ENCODE data around the gene CMSS1. TPM values are rescaled to one million over a fixed set of nuclear protein-coding genes. Genes with fewer than 3 reads are reported as not detected.

CMSS1 gene
- total RNA-seq, 1 experiment from 2014 or later = 41.6 TPM

GRCh38 chr3:99948467-99949089, 130.9 kb downstream of the CMSS1 start:
- Histone ChIP-seq H3K27me3 (ENCODE audit: low read length) (no peaks in the 10 kb centered on the region), H3K36me3 (ENCODE audit: insufficient read depth, low read length) (no peaks in the 10 kb centered on the region), H3K9me3 (ENCODE audit: low read length) (no peaks in the 10 kb centered on the region), H3K79me2 (ENCODE audit: low read length) (no peaks in the 10 kb centered on the region), H2AFZ (ENCODE audit: low read length) (no peak overlapping the region), H3K9ac (ENCODE audit: low read length) (no peak overlapping the region), H3K4me2 (ENCODE audit: low read depth, low read length, poor library complexity, severe bottlenecking) (no peak overlapping the region), H4K20me1 (ENCODE audit: insufficient read depth, low read depth, low read length) (peaks cover 16% of the 10 kb centered on the region; the same call in 1 of the 2 replicates), H3K27ac (ENCODE audit: low read length) (no peak overlapping the region), H3K4me1 (ENCODE audit: low read length) (no peaks in the 10 kb centered on the region), H3K9me2 (replicated peaks; ENCODE audit: insufficient read depth, low read length) (no peaks in the 10 kb centered on the region), H3K4me3 (ENCODE audit: low read length) (no peak overlapping the region)
- DNase-seq = no peak

GRCh38 chr3:99949956-99950670, 132.5 kb downstream of the CMSS1 start:
- Histone ChIP-seq H3K27me3 (ENCODE audit: low read length) (no peaks in the 10 kb centered on the region), H4K20me1 (ENCODE audit: insufficient read depth, low read depth, low read length) (peaks cover 17% of the 10 kb centered on the region; the same call in 1 of the 2 replicates), H2AFZ (ENCODE audit: low read length) (no peak overlapping the region), H3K36me3 (ENCODE audit: insufficient read depth, low read length) (no peaks in the 10 kb centered on the region), H3K79me2 (ENCODE audit: low read length) (no peaks in the 10 kb centered on the region), H3K9ac (ENCODE audit: low read length) (no peak overlapping the region), H3K9me3 (ENCODE audit: low read length) (no peaks in the 10 kb centered on the region), H3K27ac (ENCODE audit: low read length) (no peak overlapping the region), H3K9me2 (replicated peaks; ENCODE audit: insufficient read depth, low read length) (no peaks in the 10 kb centered on the region), H3K4me1 (ENCODE audit: low read length) (no peaks in the 10 kb centered on the region), H3K4me3 (ENCODE audit: low read length) (no peak overlapping the region), H3K4me2 (ENCODE audit: low read depth, low read length, poor library complexity, severe bottlenecking) (no peak overlapping the region)
- DNase-seq = no peak

DNA sequence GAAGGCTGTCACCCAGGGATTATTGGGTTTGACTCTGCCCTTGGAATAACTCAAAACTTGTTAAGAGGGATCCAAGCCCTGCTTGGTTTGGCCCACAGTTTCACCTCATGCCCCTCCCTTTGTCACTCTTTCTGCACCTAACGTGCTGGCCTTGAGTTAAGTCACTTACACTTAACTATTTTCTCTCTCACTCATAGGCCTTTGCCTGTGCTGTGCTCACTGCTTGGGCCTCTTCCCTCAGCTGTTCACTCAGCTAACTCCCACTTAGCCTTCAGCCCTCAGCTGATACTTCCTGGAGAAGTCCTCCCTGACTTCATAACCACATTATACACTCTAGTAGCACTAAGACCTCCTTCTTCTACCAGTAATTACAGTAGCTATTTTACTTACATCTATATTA, 133.3 kb downstream of the CMSS1 start:
- Histone ChIP-seq H3K9me2 (replicated peaks; ENCODE audit: insufficient read depth, low read length) (no peaks in the 10 kb centered on the region), H3K27ac (ENCODE audit: low read length) (no peak overlapping the region), H3K79me2 (ENCODE audit: low read length) (no peaks in the 10 kb centered on the region; the same call in 1 of the 2 replicates), H3K9ac (ENCODE audit: low read length) (no peak overlapping the region), H3K4me3 (ENCODE audit: low read length) (no peak overlapping the region), H3K4me2 (ENCODE audit: low read depth, low read length, poor library complexity, severe bottlenecking) (no peak overlapping the region), H3K27me3 (ENCODE audit: low read length) (no peaks in the 10 kb centered on the region), H3K4me1 (ENCODE audit: low read length) (no peaks in the 10 kb centered on the region), H4K20me1 (ENCODE audit: insufficient read depth, low read depth, low read length) (peaks cover 13% of the 10 kb centered on the region; the same call in 1 of the 2 replicates), H3K36me3 (ENCODE audit: insufficient read depth, low read length) (no peaks in the 10 kb centered on the region), H2AFZ (ENCODE audit: low read length) (no peak overlapping the region), H3K9me3 (ENCODE audit: low read length) (no peaks in the 10 kb centered on the region)
- no peak for DNase-seq

DNA sequence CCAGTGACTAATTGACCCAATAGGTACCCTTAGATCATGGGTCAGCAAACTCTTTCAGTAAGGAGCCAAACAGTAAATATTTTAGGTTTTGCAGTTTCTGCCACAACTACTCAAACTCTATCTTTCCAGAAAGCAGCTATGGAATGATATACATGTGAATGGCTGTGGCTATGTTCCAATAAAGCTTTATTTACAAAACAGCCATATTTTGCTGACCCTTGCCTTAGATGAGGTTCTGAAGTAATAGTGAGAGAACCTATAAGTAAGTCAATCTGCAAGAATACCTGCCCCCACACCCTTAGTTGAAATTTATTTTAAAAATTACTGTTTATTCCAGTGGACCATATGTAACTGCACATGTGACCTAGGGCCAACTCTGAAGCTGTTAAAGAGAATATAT, 134.0 kb downstream of the CMSS1 start:
- no peaks in the 10 kb centered on the region for H3K36me3 ChIP-seq (ENCODE audit: insufficient read depth, low read length)
- no peaks in the 10 kb centered on the region for H3K4me1 ChIP-seq (ENCODE audit: low read length)
- peaks cover 13% of the 10 kb centered on the region; the same call in 1 of the 2 replicates for H4K20me1 ChIP-seq (ENCODE audit: insufficient read depth, low read depth, low read length)
- H3K4me3 ChIP-seq (ENCODE audit: low read length) = no peak overlapping the region
- no peaks in the 10 kb centered on the region for H3K27me3 ChIP-seq (ENCODE audit: low read length)
- no peak overlapping the region for H3K27ac ChIP-seq (ENCODE audit: low read length)
- H3K9me3 ChIP-seq (ENCODE audit: low read length) = no peaks in the 10 kb centered on the region
- no peak overlapping the region for H2AFZ ChIP-seq (ENCODE audit: low read length)
- H3K79me2 ChIP-seq (ENCODE audit: low read length) = no peaks in the 10 kb centered on the region; the same call in 1 of the 2 replicates
- no peak overlapping the region for H3K9ac ChIP-seq (ENCODE audit: low read length)
- no peak for DNase-seq
- H3K9me2 ChIP-seq (replicated peaks; ENCODE audit: insufficient read depth, low read length) = no peaks in the 10 kb centered on the region
- H3K4me2 ChIP-seq (ENCODE audit: low read depth, low read length, poor library complexity, severe bottlenecking) = no peak overlapping the region

DNA sequence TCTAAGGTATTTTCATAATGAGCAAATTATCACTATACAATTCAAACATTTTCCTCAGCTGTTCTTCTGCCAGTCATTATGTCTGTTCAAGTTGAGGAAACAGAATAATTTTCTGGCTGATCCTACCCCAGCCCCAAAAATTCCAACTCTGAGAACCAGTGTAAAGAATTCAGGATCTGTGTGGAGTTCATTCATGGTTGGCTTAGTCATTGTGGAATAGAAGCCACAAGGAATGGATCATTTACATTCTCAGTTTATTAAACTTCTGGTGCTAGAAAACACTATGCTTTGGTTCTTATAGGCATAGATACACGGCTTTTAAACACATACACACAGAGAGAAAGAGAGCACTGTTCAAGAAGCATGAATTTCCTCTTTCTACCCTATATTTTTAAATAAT, 134.6 kb downstream of the CMSS1 start:
- Histone ChIP-seq H3K4me2 (ENCODE audit: low read depth, low read length, poor library complexity, severe bottlenecking) (no peak overlapping the region), H4K20me1 (ENCODE audit: insufficient read depth, low read depth, low read length) (peaks cover 13% of the 10 kb centered on the region; the same call in 1 of the 2 replicates), H3K4me3 (ENCODE audit: low read length) (no peak overlapping the region), H3K79me2 (ENCODE audit: low read length) (no peaks in the 10 kb centered on the region; the same call in 1 of the 2 replicates), H3K9ac (ENCODE audit: low read length) (no peak overlapping the region), H3K27me3 (ENCODE audit: low read length) (no peaks in the 10 kb centered on the region), H3K4me1 (ENCODE audit: low read length) (no peaks in the 10 kb centered on the region), H2AFZ (ENCODE audit: low read length) (no peak overlapping the region), H3K9me2 (replicated peaks; ENCODE audit: insufficient read depth, low read length) (no peaks in the 10 kb centered on the region), H3K27ac (ENCODE audit: low read length) (no peak overlapping the region), H3K36me3 (ENCODE audit: insufficient read depth, low read length) (no peaks in the 10 kb centered on the region), H3K9me3 (ENCODE audit: low read length) (no peaks in the 10 kb centered on the region)
- no peak for DNase-seq

DNA sequence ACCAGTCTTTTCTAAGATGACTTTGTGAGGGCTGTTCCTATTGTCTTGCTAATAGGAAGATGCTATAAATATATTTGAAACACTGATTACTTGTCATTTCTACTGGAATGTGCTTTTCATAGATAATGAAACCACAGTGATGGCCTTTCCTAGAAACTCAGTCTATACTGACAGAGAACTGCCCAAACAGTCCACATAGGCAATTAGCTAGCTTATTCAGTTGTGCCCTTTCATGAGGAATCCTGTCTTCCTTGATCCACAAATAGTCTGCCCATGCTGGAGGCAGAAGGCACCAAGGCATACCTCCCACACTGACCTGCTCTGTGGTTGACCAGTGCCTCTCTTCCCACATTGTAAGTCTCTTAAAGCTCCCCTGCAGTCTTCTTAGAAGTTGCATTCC, 135.9 kb downstream of the CMSS1 start:
- H2AFZ ChIP-seq (ENCODE audit: low read length) = no peak overlapping the region
- no peak for DNase-seq
- no peak overlapping the region for H3K4me2 ChIP-seq (ENCODE audit: low read depth, low read length, poor library complexity, severe bottlenecking)
- no peaks in the 10 kb centered on the region for H3K9me3 ChIP-seq (ENCODE audit: low read length)
- H3K9me2 ChIP-seq (replicated peaks; ENCODE audit: insufficient read depth, low read length) = no peaks in the 10 kb centered on the region
- no peak overlapping the region for H3K9ac ChIP-seq (ENCODE audit: low read length)
- no peaks in the 10 kb centered on the region for H3K36me3 ChIP-seq (ENCODE audit: insufficient read depth, low read length)
- H3K27ac ChIP-seq (ENCODE audit: low read length) = no peak overlapping the region
- no peaks in the 10 kb centered on the region; the same call in 1 of the 2 replicates for H3K79me2 ChIP-seq (ENCODE audit: low read length)
- H3K4me3 ChIP-seq (ENCODE audit: low read length) = no peak overlapping the region
- no peaks in the 10 kb centered on the region for H3K27me3 ChIP-seq (ENCODE audit: low read length)
- H4K20me1 ChIP-seq (ENCODE audit: insufficient read depth, low read depth, low read length) = peaks cover 13% of the 10 kb centered on the region; the same call in 1 of the 2 replicates
- no peaks in the 10 kb centered on the region for H3K4me1 ChIP-seq (ENCODE audit: low read length)

DNA sequence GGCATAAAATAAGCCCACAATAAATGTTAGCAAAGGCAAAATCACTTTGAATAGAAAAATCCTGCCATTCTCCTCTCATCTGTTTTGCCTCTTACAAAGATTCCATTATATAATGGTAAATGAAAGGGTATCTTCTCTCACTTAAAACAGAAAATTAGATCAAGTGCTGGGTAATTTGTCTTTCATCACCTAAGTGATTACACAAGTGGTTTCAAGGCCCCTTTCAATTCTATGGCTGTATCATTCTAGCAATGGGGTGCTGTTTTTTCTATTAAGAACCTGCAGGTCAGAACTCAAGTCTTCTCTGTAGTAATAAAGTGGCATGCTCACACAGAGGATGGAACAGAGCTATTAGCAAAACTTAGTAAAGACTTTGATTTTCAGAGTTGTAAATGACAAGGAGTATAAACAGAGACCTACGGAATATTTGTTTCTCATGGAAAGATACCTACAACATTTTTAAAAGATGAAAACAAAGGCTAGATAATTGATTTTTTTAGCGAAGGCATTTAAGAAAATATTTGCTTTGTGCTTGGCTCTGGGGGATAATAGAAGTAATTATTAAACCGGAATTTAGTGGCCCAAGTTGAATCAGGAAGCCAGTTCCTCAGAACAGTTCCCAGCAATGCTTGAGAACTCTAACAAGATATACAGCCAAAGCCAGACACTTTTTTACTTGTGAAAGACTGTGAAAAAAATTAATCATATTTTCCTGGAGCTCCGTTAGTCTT, 137.4 kb downstream of the CMSS1 start:
- no peaks in the 10 kb centered on the region for H3K4me1 ChIP-seq (ENCODE audit: low read length)
- H3K9me3 ChIP-seq (ENCODE audit: low read length) = no peaks in the 10 kb centered on the region
- H3K36me3 ChIP-seq (ENCODE audit: insufficient read depth, low read length) = no peaks in the 10 kb centered on the region
- H3K9ac ChIP-seq (ENCODE audit: low read length) = no peak overlapping the region
- no peak overlapping the region for H3K4me2 ChIP-seq (ENCODE audit: low read depth, low read length, poor library complexity, severe bottlenecking)
- no peaks in the 10 kb centered on the region; the same call in 1 of the 2 replicates for H3K79me2 ChIP-seq (ENCODE audit: low read length)
- H3K27ac ChIP-seq (ENCODE audit: low read length) = no peak overlapping the region
- H2AFZ ChIP-seq (ENCODE audit: low read length) = no peak overlapping the region
- DNase-seq = no peak
- no peaks in the 10 kb centered on the region for H3K9me2 ChIP-seq (replicated peaks; ENCODE audit: insufficient read depth, low read length)
- H3K4me3 ChIP-seq (ENCODE audit: low read length) = no peak overlapping the region
- peaks cover 12% of the 10 kb centered on the region; the same call in 1 of the 2 replicates for H4K20me1 ChIP-seq (ENCODE audit: insufficient read depth, low read depth, low read length)
- no peaks in the 10 kb centered on the region for H3K27me3 ChIP-seq (ENCODE audit: low read length)

Data from Karpas-422 (cell line).